WTC11 (cell line): Measurements from ENCODE around the gene COX19. TPM values are rescaled to one million over a fixed set of nuclear protein-coding genes. Genes with fewer than 3 reads are reported as not detected.
"Not testable (repeated sequence)": the region's sequence is repeated elsewhere in the genome, so short reads cannot be mapped to it uniquely, and the experiment has no call there.

Experiments
- ATAC-seq: fragments of 200-7000 bp; cut with Tn5 transposase; 2 replicates; pipeline ENCODE4 v1.10.0; 2021; ENCODE audit warnings: mild to moderate bottlenecking, moderate library complexity
- CTCF ChIA-PET: fragments of 300-600 bp; sonication (Branson Sonifier 250); formaldehyde crosslinking; loops from one replicate; lab custom pipeline; 2021; ENCODE audit warnings: antibody characterized with exemption; lab: Charles Lee
- POLR2A ChIA-PET: fragments of 350-600 bp; sonication (Branson Sonifier 250); formaldehyde crosslinking; loops from one replicate; lab custom pipeline; 2021; ENCODE audit warnings: antibody characterized with exemption; lab: Charles Lee
- DNase-seq: peaks from one replicate; pipeline ENCODE4 v3.0.0; 2021; ENCODE audit warnings: low spot score
- H3K27ac Mint-ChIP-seq: 2 replicates; pipeline ENCODE4 v1.8.0; 2021; ENCODE audit warnings: mixed read lengths
- H3K27me3 Mint-ChIP-seq: 2 replicates; pipeline ENCODE4 v1.8.0; 2021; ENCODE audit warnings: low read depth, mild to moderate bottlenecking, moderate library complexity, mixed read lengths
- H3K36me3 Mint-ChIP-seq: 2 replicates; pipeline ENCODE4 v1.8.0; 2021; ENCODE audit warnings: mixed read lengths
- H3K4me1 Mint-ChIP-seq: 2 replicates; pipeline ENCODE4 v1.8.0; 2022; ENCODE audit warnings: mixed read lengths
- H3K4me3 Mint-ChIP-seq: 2 replicates; pipeline ENCODE4 v1.8.0; 2021; ENCODE audit warnings: mild to moderate bottlenecking, moderate library complexity, mixed read lengths
- H3K9me3 Mint-ChIP-seq: 2 replicates; pipeline ENCODE4 v1.8.0; 2021; ENCODE audit warnings: mixed read lengths
- ELF4 ChIP-seq: sonication (generic); formaldehyde crosslinking; IDR thresholded peaks from 2 replicates; pipeline ENCODE4 v1.8.1; 2022; ENCODE audit warnings: low read depth, mild to moderate bottlenecking, moderate library complexity, missing genetic modification reagents
- KAT7 ChIP-seq: sonication (generic); formaldehyde crosslinking; IDR thresholded peaks from 2 replicates; pipeline ENCODE4 v1.8.1; 2023; ENCODE audit warnings: missing genetic modification reagents, mild to moderate bottlenecking, borderline replicate concordance
- MXD4 ChIP-seq: fragments of 250-450 bp; sonication (Bioruptor Pico); IDR thresholded peaks from 2 replicates; pipeline ENCODE4 v1.8.0; 2021; ENCODE audit warnings: mild to moderate bottlenecking, moderate library complexity, borderline replicate concordance
- NFYB ChIP-seq: sonication (generic); formaldehyde crosslinking; conservative IDR thresholded peaks from 2 replicates; pipeline ENCODE4 v1.8.0; 2022; ENCODE audit warnings: low read depth, missing genetic modification reagents
- NR2C2 ChIP-seq: sonication (generic); formaldehyde crosslinking; IDR thresholded peaks from 2 replicates; pipeline ENCODE4 v1.8.0; 2022; ENCODE audit warnings: mild to moderate bottlenecking, missing genetic modification reagents
- SMAD4 ChIP-seq: sonication (generic); formaldehyde crosslinking; IDR thresholded peaks from 2 replicates; pipeline ENCODE4 v1.8.0; 2022; ENCODE audit warnings: mild to moderate bottlenecking, missing genetic modification reagents
- SOX15 ChIP-seq: fragments of 250-450 bp; sonication (Bioruptor Pico); IDR thresholded peaks from 2 replicates; pipeline ENCODE4 v1.9.0; 2021; ENCODE audit warnings: mild to moderate bottlenecking
- TEAD4 ChIP-seq: sonication (generic); formaldehyde crosslinking; IDR thresholded peaks from 2 replicates; pipeline ENCODE4 v1.8.0; 2022; ENCODE audit warnings: mild to moderate bottlenecking, missing genetic modification reagents
- ZNF263 ChIP-seq: sonication (generic); formaldehyde crosslinking; IDR thresholded peaks from 2 replicates; pipeline ENCODE4 v1.8.1; 2022; ENCODE audit warnings: low read depth, mild to moderate bottlenecking, moderate library complexity, missing genetic modification reagents
- ZNF671 ChIP-seq: fragments of 250-450 bp; sonication (Bioruptor Pico); IDR thresholded peaks from 2 replicates; pipeline ENCODE4 v1.8.0; 2021; ENCODE audit warnings: mild to moderate bottlenecking
- total RNA-seq: library from RNA; stranded (reverse); gene quantifications from 3 replicates; pipeline ENCODE4 v1.2.3, GENCODE V29; 2021
- TF ChIP-seq, protein P1 (sequence below): sonication (generic); formaldehyde crosslinking; IDR thresholded peaks from 2 replicates; pipeline ENCODE4 v1.8.0; 2023; ENCODE audit warnings: mild to moderate bottlenecking, missing genetic modification reagents
- TF ChIP-seq, protein P2 (sequence below): sonication (generic); formaldehyde crosslinking; IDR thresholded peaks from 2 replicates; pipeline ENCODE4 v1.8.0; 2022; ENCODE audit warnings: mild to moderate bottlenecking, missing genetic modification reagents
- TF ChIP-seq, protein P3 (sequence below): sonication (generic); formaldehyde crosslinking; IDR thresholded peaks from 2 replicates; pipeline ENCODE4 v1.8.0; 2023; ENCODE audit warnings: missing genetic modification reagents
- TF ChIP-seq, protein P4 (sequence below): sonication (generic); formaldehyde crosslinking; IDR thresholded peaks from 2 replicates; pipeline ENCODE4 v1.8.0; 2022; ENCODE audit warnings: mild to moderate bottlenecking, missing genetic modification reagents
- TF ChIP-seq, protein P5 (sequence below): sonication (generic); formaldehyde crosslinking; conservative IDR thresholded peaks from 2 replicates; pipeline ENCODE4 v1.8.1; 2022; ENCODE audit warnings: mild to moderate bottlenecking, missing genetic modification reagents

COX19 gene
- total RNA-seq, 1 experiment from 2014 or later, result 13.2 TPM

DNA sequence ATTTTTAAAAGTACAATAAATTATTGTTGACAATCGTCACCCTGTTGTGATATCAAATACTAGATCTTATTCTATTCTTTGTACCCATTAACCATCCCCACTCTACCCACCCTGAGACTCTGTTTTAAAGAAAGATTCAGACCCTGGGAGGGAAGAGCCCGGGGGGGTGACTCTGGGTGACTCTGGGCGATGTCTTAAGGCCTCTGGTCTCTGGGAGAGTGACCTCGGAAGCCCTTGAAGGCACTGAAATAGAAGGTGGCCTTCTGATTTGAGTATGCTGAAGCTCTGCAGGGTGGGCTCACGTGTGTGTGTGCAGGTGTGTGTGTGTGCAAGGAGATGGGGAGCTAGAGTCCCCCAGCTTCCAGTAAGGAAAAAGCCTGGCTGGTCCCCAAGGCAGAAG lies 30.6 kb downstream of the COX19 start:
- H3K9me3 Mint-ChIP-seq, result peaks cover 4% of the 10 kb centered on the region; the same call in 1 of the 2 replicates
- peaks cover 28% of the 10 kb centered on the region for H3K27me3 Mint-ChIP-seq
- ATAC-seq, result no peak
- POLR2A ChIA-PET, result interaction anchor here (0.7 to 1.8 kb wide), 4 partner anchors 30 to 180 kb away, joined by 3 to 4 read pairs (median 3); no protein-coding TSS in a partner anchor
- H3K36me3 Mint-ChIP-seq, result no peaks in the 10 kb centered on the region
- CTCF ChIA-PET, result no interaction called here
- peaks cover 13% of the 10 kb centered on the region for H3K4me1 Mint-ChIP-seq
- TF ChIP-seq KAT7 (no peak), NFYB (CRISPR knock-in tag) (no peak), ZNF671 (no peak), SMAD4 (CRISPR knock-in tag) (no peak), SOX15 (CRISPR knock-in tag) (no peak)
- TF ChIP-seq, protein P1, sequence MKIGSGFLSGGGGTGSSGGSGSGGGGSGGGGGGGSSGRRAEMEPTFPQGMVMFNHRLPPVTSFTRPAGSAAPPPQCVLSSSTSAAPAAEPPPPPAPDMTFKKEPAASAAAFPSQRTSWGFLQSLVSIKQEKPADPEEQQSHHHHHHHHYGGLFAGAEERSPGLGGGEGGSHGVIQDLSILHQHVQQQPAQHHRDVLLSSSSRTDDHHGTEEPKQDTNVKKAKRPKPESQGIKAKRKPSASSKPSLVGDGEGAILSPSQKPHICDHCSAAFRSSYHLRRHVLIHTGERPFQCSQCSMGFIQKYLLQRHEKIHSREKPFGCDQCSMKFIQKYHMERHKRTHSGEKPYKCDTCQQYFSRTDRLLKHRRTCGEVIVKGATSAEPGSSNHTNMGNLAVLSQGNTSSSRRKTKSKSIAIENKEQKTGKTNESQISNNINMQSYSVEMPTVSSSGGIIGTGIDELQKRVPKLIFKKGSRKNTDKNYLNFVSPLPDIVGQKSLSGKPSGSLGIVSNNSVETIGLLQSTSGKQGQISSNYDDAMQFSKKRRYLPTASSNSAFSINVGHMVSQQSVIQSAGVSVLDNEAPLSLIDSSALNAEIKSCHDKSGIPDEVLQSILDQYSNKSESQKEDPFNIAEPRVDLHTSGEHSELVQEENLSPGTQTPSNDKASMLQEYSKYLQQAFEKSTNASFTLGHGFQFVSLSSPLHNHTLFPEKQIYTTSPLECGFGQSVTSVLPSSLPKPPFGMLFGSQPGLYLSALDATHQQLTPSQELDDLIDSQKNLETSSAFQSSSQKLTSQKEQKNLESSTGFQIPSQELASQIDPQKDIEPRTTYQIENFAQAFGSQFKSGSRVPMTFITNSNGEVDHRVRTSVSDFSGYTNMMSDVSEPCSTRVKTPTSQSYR (CRISPR knock-in tag), result no peak
- DNase-seq, result no peak
- H3K4me3 Mint-ChIP-seq, result no peak overlapping the region
- H3K27ac Mint-ChIP-seq, result no peak overlapping the region

DNA sequence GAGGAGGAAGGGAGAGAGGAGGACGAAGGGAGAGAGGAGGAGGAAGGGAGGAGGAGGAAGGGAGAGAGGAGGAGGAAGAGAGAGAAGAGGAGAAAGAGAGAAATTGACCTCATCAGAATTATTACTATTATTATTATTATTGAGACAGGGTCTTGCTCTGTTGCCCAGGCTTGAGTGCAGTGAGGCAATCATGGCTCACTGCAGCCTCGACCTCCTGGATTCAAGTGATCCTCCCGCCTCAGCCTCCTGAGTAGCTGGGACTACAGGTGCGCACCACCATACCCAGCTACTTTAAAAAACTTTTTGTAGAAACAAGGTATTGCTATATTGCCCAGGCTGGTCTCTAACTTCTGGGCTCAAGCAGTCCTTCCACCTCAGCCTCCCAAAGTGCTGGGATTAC lies 31.6 kb downstream of the COX19 start:
- DNase-seq, ATAC-seq, H3K36me3 Mint-ChIP-seq, H3K4me1 Mint-ChIP-seq, H3K9me3 Mint-ChIP-seq, CTCF ChIA-PET, H3K4me3 Mint-ChIP-seq, H3K27ac Mint-ChIP-seq: not testable (repeated sequence)
- peaks cover 27% of the 10 kb centered on the region for H3K27me3 Mint-ChIP-seq
- POLR2A ChIA-PET, result interaction anchor here (0.7 kb wide), 1 partner anchor 181 kb away, joined by 3 read pairs; no protein-coding TSS in a partner anchor

DNA sequence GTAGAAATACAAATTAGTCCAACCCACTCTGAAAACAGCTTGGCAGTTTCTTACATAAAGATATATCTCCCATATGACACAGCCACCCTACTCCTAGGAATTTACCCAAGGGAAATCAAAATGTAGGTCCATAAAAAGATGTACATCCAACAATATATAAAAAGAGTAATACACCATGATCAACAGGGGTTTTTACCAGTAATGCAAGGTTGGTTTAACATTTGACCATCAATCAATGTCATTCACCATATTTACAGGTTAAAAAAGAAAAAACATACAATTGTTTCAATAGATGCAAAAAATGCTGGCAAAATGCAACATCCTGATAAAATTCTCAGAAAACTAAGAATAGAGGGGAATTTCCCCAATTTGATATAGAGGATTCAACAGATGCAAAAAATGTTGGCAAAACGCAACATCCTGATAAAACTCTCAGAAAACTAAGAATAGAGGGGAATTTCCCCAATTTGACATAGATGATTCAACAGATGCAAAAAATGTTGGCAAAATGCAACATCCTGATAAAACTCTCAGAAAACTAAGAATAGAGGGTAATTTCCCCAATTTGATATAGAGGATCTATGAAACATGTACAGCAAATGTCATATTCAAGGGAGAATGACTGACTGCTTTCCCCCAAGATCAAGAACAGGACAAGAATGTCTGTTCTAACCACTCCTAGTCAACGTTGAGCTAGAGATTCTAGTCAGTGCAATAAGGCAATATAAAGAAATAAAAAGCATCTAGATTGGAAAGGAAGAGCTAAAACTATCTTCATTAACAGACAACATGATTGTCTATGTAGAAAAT lies 34.5 kb downstream of the COX19 start:
- Mint-ChIP-seq H3K27me3 (peaks cover 25% of the 10 kb centered on the region), H3K9me3 (peaks cover 4% of the 10 kb centered on the region; the same call in 1 of the 2 replicates), H3K4me3 (no peak overlapping the region), H3K36me3 (no peaks in the 10 kb centered on the region), H3K4me1 (peaks cover 3% of the 10 kb centered on the region; the same call in 1 of the 2 replicates), H3K27ac (no peak overlapping the region)
- TF ChIP-seq ZNF263 (CRISPR knock-in tag) (no peak), TEAD4 (CRISPR knock-in tag) (no peak), ELF4 (CRISPR knock-in tag) (no peak), SMAD4 (CRISPR knock-in tag) (no peak), MXD4 (no peak), NR2C2 (CRISPR knock-in tag) (no peak)
- TF ChIP-seq, protein P2, sequence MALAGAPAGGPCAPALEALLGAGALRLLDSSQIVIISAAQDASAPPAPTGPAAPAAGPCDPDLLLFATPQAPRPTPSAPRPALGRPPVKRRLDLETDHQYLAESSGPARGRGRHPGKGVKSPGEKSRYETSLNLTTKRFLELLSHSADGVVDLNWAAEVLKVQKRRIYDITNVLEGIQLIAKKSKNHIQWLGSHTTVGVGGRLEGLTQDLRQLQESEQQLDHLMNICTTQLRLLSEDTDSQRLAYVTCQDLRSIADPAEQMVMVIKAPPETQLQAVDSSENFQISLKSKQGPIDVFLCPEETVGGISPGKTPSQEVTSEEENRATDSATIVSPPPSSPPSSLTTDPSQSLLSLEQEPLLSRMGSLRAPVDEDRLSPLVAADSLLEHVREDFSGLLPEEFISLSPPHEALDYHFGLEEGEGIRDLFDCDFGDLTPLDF (CRISPR knock-in tag), result no peak
- TF ChIP-seq, protein P3, sequence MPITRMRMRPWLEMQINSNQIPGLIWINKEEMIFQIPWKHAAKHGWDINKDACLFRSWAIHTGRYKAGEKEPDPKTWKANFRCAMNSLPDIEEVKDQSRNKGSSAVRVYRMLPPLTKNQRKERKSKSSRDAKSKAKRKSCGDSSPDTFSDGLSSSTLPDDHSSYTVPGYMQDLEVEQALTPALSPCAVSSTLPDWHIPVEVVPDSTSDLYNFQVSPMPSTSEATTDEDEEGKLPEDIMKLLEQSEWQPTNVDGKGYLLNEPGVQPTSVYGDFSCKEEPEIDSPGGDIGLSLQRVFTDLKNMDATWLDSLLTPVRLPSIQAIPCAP, result no peak
- TF ChIP-seq, protein P4, sequence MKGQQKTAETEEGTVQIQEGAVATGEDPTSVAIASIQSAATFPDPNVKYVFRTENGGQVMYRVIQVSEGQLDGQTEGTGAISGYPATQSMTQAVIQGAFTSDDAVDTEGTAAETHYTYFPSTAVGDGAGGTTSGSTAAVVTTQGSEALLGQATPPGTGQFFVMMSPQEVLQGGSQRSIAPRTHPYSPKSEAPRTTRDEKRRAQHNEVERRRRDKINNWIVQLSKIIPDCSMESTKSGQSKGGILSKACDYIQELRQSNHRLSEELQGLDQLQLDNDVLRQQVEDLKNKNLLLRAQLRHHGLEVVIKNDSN (CRISPR knock-in tag), result no peak
- TF ChIP-seq, protein P5, sequence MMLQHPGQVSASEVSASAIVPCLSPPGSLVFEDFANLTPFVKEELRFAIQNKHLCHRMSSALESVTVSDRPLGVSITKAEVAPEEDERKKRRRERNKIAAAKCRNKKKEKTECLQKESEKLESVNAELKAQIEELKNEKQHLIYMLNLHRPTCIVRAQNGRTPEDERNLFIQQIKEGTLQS (CRISPR knock-in tag), result no peak
- ChIA-PET CTCF (no interaction called here), POLR2A (no interaction called here)
- no peak for DNase-seq
- ATAC-seq, result no peak
